IPS-15b (cell line): ENCODE measurements around the gene OTUD3.
"Not testable (repeated sequence)": the region's sequence is repeated elsewhere in the genome, so short reads cannot be mapped to it uniquely, and the experiment has no call there.

Source experiments
- H3K27me3 ChIP-seq: one replicate; pipeline ENCODE4 v1.6.1; 2013; ENCODE audit warnings: low read length; ENCODE audit not compliant: control insufficient read depth, insufficient read depth
- H3K36me3 ChIP-seq: one replicate; pipeline ENCODE4 v1.6.1; 2013; ENCODE audit warnings: low read length; ENCODE audit not compliant: control insufficient read depth, insufficient read depth
- H3K4me1 ChIP-seq: one replicate; pipeline ENCODE4 v1.6.1; 2013; ENCODE audit warnings: mild to moderate bottlenecking, low read length; ENCODE audit not compliant: control insufficient read depth, insufficient read depth
- H3K4me3 ChIP-seq: one replicate; pipeline ENCODE4 v1.5.1; 2013; ENCODE audit warnings: low read depth, low read length
- H3K9ac ChIP-seq: one replicate; pipeline ENCODE4 v1.6.1; 2013; ENCODE audit warnings: low read depth, mild to moderate bottlenecking, low read length
- H3K9me3 ChIP-seq: one replicate; pipeline ENCODE4 v1.6.1; 2013; ENCODE audit warnings: mild to moderate bottlenecking, low read length; ENCODE audit not compliant: control insufficient read depth, insufficient read depth

The OTUD3 gene

DNA sequence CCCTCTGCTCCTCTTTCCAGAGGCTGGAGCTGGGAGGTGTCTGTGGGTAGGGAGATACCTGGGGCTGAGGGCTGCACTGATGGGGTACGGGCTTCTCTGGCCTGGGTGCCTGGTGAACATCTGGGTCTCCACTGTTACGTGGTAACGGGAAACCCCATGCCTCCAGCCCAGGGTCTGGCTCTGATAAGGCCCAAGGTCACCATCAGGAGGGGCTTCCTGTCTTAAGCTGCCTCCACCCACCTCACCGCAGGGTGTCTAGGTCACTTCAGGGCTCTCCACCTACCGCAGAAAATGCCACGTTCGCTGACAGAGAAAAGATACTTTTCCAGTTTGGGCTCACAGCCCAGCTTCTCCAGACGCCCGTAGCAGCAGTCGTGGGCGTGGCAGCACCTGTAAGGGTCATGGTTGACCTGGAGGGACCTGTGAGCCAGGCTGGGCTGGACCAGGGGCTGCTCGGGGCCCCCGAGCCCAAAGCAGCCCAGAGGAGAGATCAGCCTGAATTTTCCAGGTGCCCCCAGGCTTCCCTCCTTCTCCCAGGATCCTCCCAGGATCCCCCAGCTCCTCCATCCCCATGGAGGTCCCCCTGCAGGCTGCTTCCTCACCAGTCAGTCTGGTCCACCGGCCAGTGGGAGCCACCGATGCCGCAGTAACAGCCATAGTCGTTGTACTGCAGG is 40.0 kb downstream of the OTUD3 start:
- H3K4me1 ChIP-seq = no peaks in the 10 kb centered on the region

DNA sequence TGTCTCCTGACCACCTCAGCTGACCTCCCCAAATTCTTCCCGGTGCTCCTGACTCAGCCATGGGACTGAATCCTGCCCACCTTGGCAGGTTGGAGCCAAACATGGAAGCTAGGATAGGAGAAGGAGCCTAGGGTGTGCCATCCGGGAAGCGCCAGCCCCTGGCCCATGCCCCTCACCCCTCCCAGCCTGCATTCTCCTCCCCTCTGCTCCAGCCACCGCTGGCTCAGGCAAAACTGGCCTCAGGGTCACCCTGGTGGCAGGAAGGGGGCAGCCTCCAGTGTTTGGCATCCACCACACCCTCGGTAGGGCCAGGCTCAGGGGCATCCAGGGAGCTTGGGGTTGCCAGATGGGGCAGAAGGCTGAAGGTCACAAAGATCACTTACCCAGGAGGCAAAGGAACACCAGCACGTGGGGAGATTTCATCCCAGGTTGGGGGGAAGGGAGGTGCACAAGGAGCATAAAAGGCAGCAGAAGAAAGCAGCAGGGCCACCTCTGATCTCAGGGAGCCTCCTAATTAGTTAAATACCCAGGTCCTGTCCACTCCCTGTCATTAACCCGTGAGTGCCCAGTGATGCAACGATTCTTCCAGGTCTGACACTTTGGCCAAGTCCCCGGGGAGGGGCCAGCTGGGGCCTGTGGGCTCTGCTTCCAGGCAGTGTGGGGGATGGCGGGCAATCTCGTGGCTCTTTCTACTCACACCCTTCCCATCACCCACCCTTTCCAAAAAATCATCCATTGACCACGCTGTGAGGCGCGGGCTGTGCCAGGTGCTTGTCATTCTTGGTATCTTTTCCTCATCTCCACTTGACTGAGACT is 41.1 kb downstream of the OTUD3 start, which contains the start of gene PLA2G2E:
TSS of gene PLA2G2E (minus strand) at position 481 of the 816 bp plus-strand sequence. CDS start at position 423, 58 bp downstream.
- H3K4me3 ChIP-seq = no peak within 1 kb of the TSS
- H3K9me3 ChIP-seq = no peaks in the 10 kb centered on the region
- no peaks in the 10 kb centered on the region for H3K4me1 ChIP-seq
- H3K9ac ChIP-seq = no peak within 1 kb of the TSS
- no peaks in the 10 kb centered on the region for H3K36me3 ChIP-seq
- no peaks in the 10 kb centered on the region for H3K27me3 ChIP-seq

More for the DNA sequence above, 40.0 kb downstream of the OTUD3 start:
- no peak overlapping the region for H3K9ac ChIP-seq
- H3K4me3 ChIP-seq = no peak overlapping the region
- H3K36me3 ChIP-seq = no peaks in the 10 kb centered on the region
- no peaks in the 10 kb centered on the region for H3K9me3 ChIP-seq
- no peaks in the 10 kb centered on the region for H3K27me3 ChIP-seq

- H3K36me3 ChIP-seq = no peaks in the 10 kb centered on the region
- H3K9ac ChIP-seq = no peak overlapping the region
- no peaks in the 10 kb centered on the region for H3K9me3 ChIP-seq
- no peaks in the 10 kb centered on the region for H3K4me1 ChIP-seq
- H3K27me3 ChIP-seq = no peaks in the 10 kb centered on the region
- no peak overlapping the region for H3K4me3 ChIP-seq
Measured at GRCh38 chr1:19923953-19924346, 41.8 kb downstream of the OTUD3 start.

- H3K27me3 ChIP-seq = no peaks in the 10 kb centered on the region
- H3K4me3 ChIP-seq = no peak overlapping the region
- H3K36me3 ChIP-seq = no peaks in the 10 kb centered on the region
- H3K4me1 ChIP-seq = no peaks in the 10 kb centered on the region
- no peak overlapping the region for H3K9ac ChIP-seq
- H3K9me3 ChIP-seq = no peaks in the 10 kb centered on the region
Measured at GRCh38 chr1:19925342-19926070, 43.3 kb downstream of the OTUD3 start.

- no peak overlapping the region for H3K9ac ChIP-seq
- no peaks in the 10 kb centered on the region for H3K36me3 ChIP-seq
- H3K27me3 ChIP-seq = no peaks in the 10 kb centered on the region
- H3K4me3 ChIP-seq = no peak overlapping the region
- H3K9me3 ChIP-seq = no peaks in the 10 kb centered on the region
- no peaks in the 10 kb centered on the region for H3K4me1 ChIP-seq
Measured at GRCh38 chr1:19926296-19927129, 44.3 kb downstream of the OTUD3 start.

DNA sequence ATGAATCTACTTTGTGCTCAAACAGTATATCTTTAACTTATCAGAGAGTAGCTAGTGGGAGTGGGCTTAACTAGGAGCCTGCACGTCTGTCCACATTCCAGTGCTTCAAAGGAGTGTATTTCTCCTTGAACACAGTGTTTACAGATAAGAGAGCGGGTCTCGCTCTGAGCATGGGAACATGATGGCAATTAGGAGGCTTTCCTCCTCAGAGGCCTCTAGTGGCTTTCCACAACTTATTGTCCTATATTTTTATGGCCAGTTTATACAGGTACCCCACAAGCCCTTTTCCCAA is 44.9 kb downstream of the OTUD3 start:
- not testable (repeated sequence) for H3K4me3 ChIP-seq, H3K9ac ChIP-seq, H3K4me1 ChIP-seq, H3K27me3 ChIP-seq, H3K9me3 ChIP-seq, H3K36me3 ChIP-seq

DNA sequence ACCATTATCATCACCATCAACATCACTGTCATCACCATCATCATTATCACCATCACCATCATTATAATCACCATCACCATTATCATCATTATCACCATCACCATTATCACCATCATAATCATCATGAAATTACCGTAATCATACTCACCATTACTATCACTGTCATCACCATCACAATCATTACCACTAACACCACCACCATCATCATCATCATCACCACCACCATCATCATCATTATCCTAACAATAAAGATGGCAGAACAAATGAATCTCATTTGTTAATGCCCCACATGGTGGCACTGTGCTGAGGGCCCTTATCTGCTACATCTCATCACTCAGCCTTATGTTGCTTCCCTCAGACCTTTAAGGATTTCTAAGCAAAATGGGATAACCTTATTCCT is 50.7 kb downstream of the OTUD3 start:
- H3K9ac ChIP-seq = no peak overlapping the region
- H3K27me3 ChIP-seq = no peaks in the 10 kb centered on the region
- H3K36me3 ChIP-seq = no peaks in the 10 kb centered on the region
- H3K9me3 ChIP-seq = peaks cover 11% of the 10 kb centered on the region
- H3K4me3 ChIP-seq = no peak overlapping the region
- no peaks in the 10 kb centered on the region for H3K4me1 ChIP-seq

GRCh38 chr1:19934336-19934735 is 52.1 kb downstream of the OTUD3 start:
- no peaks in the 10 kb centered on the region for H3K36me3 ChIP-seq
- H3K4me3 ChIP-seq = no peak overlapping the region
- no peak overlapping the region for H3K9ac ChIP-seq
- no peaks in the 10 kb centered on the region for H3K27me3 ChIP-seq
- peaks cover 11% of the 10 kb centered on the region for H3K9me3 ChIP-seq
- H3K4me1 ChIP-seq = no peaks in the 10 kb centered on the region

- H3K9ac ChIP-seq = no peak overlapping the region
- no peak overlapping the region for H3K4me3 ChIP-seq
- H3K27me3 ChIP-seq = no peaks in the 10 kb centered on the region
- peaks cover 2% of the 10 kb centered on the region for H3K4me1 ChIP-seq
- peaks cover 11% of the 10 kb centered on the region for H3K9me3 ChIP-seq
- H3K36me3 ChIP-seq = no peaks in the 10 kb centered on the region
Measured at GRCh38 chr1:19936061-19936750, 54.0 kb downstream of the OTUD3 start.

- H3K27me3 ChIP-seq = no peaks in the 10 kb centered on the region
- no peaks in the 10 kb centered on the region for H3K9me3 ChIP-seq
- H3K9ac ChIP-seq = no peak overlapping the region
- no peak overlapping the region for H3K4me3 ChIP-seq
- H3K4me1 ChIP-seq = peaks cover 2% of the 10 kb centered on the region
- H3K36me3 ChIP-seq = no peaks in the 10 kb centered on the region
Measured at GRCh38 chr1:19938472-19938871, 56.3 kb downstream of the OTUD3 start.
